ENCODE results near the gene CENPW. TPM values are rescaled to one million over a fixed set of nuclear protein-coding genes. Genes with fewer than 3 reads are reported as not detected.

Gene CENPW
- total and polyA plus RNA-seq, 2 experiments from 2014 or later = 16.5 to 303 TPM

- H3K4me1 ChIP-seq (ENCODE audit: insufficient read depth) = no peaks in the 10 kb centered on the region
- DNase-seq (ENCODE audit: low spot score) (no peak), ATAC-seq (no peak)
- no peak for TF ChIP-seq JUNB (IDR thresholded peaks at IDR 0.05; ENCODE audit: unreplicated experiment)
- no peak for TF ChIP-seq ETS1 (IDR thresholded peaks at IDR 0.05)
- no peak for TF ChIP-seq EZH2phosphoT487 (IDR thresholded peaks at IDR 0.05; ENCODE audit: unreplicated experiment)
- TF ChIP-seq REST (IDR thresholded peaks at IDR 0.05; ENCODE audit: unreplicated experiment) = no peak
- no peak for TF ChIP-seq NANOG (IDR thresholded peaks at IDR 0.05; ENCODE audit: borderline replicate concordance)
- no peak for TF ChIP-seq ZNF462 (CRISPR knock-in tag; IDR thresholded peaks at IDR 0.05)
- TF ChIP-seq CTCF (conservative IDR thresholded peaks at IDR 0.05; ENCODE audit: low read depth in 2 of 2) = no peak
- no peak for TF ChIP-seq STAT1 (IDR thresholded peaks at IDR 0.05; ENCODE audit: unreplicated experiment)
- TF ChIP-seq ZNF114 (CRISPR knock-in tag; IDR thresholded peaks at IDR 0.05) = no peak
- TF ChIP-seq EZH2 (IDR thresholded peaks at IDR 0.05; ENCODE audit: low read depth, unreplicated experiment) = no peak
- no peak for TF ChIP-seq POLR2AphosphoS5 (IDR thresholded peaks at IDR 0.05; ENCODE audit: low read depth)
- H3K79me2 ChIP-seq (replicated peaks; ENCODE audit: insufficient read depth) = no peaks in the 10 kb centered on the region
- no peaks in the 10 kb centered on the region for H3F3A ChIP-seq (replicated peaks; ENCODE audit: low read depth)
- H3K9me3 Mint-ChIP-seq = no peaks in the 10 kb centered on the region; the same call in 2 of the 3 replicates
- no peaks in the 10 kb centered on the region for H3K9me2 ChIP-seq (ENCODE audit: insufficient read depth)
- H4K20me1 ChIP-seq (replicated peaks; ENCODE audit: insufficient read depth) = no peaks in the 10 kb centered on the region
- no peak overlapping the region for H3K4me2 ChIP-seq
- H3K4me3 Mint-ChIP-seq = no peak overlapping the region
- H3K27ac Mint-ChIP-seq = no peak overlapping the region
- no peak overlapping the region for H3K27ac ChIP-seq (ENCODE audit: low read depth)
- no peaks in the 10 kb centered on the region for H3K27me3 ChIP-seq (ENCODE audit: insufficient read depth)
- H2AFZ ChIP-seq = no peak overlapping the region
- no peaks in the 10 kb centered on the region for H3K27me3 Mint-ChIP-seq (ENCODE audit: insufficient read depth, low read depth, poor library complexity)
- no peaks in the 10 kb centered on the region for H3K4me1 Mint-ChIP-seq
- H3K4me3 ChIP-seq = no peak overlapping the region
- H3K36me3 ChIP-seq (ENCODE audit: insufficient read depth) = no peaks in the 10 kb centered on the region
- H3K36me3 Mint-ChIP-seq (ENCODE audit: low read depth) = no peaks in the 10 kb centered on the region
Observed at GRCh38 chr6:126307849-126308248, 32.1 kb upstream of the CENPW start.
